IPS-15b (cell line): ENCODE data around the gene GABRQ.
A peak's percentile ranks its signal among the peaks of the same experiment; 100 is the strongest.

Experiments
- H3K27me3 ChIP-seq: one replicate; pipeline ENCODE4 v1.6.1; 2013; ENCODE audit warnings: low read length; ENCODE audit not compliant: control insufficient read depth, insufficient read depth
- H3K36me3 ChIP-seq: one replicate; pipeline ENCODE4 v1.6.1; 2013; ENCODE audit warnings: low read length; ENCODE audit not compliant: control insufficient read depth, insufficient read depth
- H3K4me1 ChIP-seq: one replicate; pipeline ENCODE4 v1.6.1; 2013; ENCODE audit warnings: mild to moderate bottlenecking, low read length; ENCODE audit not compliant: control insufficient read depth, insufficient read depth
- H3K4me3 ChIP-seq: one replicate; pipeline ENCODE4 v1.5.1; 2013; ENCODE audit warnings: low read depth, low read length
- H3K9ac ChIP-seq: one replicate; pipeline ENCODE4 v1.6.1; 2013; ENCODE audit warnings: low read depth, mild to moderate bottlenecking, low read length
- H3K9me3 ChIP-seq: one replicate; pipeline ENCODE4 v1.6.1; 2013; ENCODE audit warnings: mild to moderate bottlenecking, low read length; ENCODE audit not compliant: control insufficient read depth, insufficient read depth

GABRQ gene

GRCh38 chrX:152640034-152640818 is 2.5 kb downstream of the GABRQ start:
- Histone ChIP-seq H3K4me1 (peaks cover 7% of the 10 kb centered on the region), H3K9me3 (peaks cover 5% of the 10 kb centered on the region), H3K4me3 (peak overlapping the region; percentile 16), H3K36me3 (no peaks in the 10 kb centered on the region), H3K27me3 (peaks cover 23% of the 10 kb centered on the region), H3K9ac (no peak overlapping the region)

- Histone ChIP-seq H3K27me3 (peaks cover 23% of the 10 kb centered on the region), H3K4me1 (peaks cover 7% of the 10 kb centered on the region), H3K9ac (no peak overlapping the region), H3K4me3 (peak overlapping the region; percentile 32), H3K36me3 (no peaks in the 10 kb centered on the region), H3K9me3 (peaks cover 5% of the 10 kb centered on the region)
Observed at GRCh38 chrX:152641256-152641875, 3.7 kb downstream of the GABRQ start.

- Histone ChIP-seq H3K4me3 (peak overlapping the region; percentile 32), H3K27me3 (peaks cover 19% of the 10 kb centered on the region), H3K9ac (no peak overlapping the region), H3K4me1 (peaks cover 7% of the 10 kb centered on the region), H3K9me3 (peaks cover 5% of the 10 kb centered on the region), H3K36me3 (no peaks in the 10 kb centered on the region)
Observed at GRCh38 chrX:152641996-152642395, 4.3 kb downstream of the GABRQ start.

- Histone ChIP-seq H3K4me1 (peaks cover 7% of the 10 kb centered on the region), H3K9me3 (peaks cover 5% of the 10 kb centered on the region), H3K4me3 (no peak overlapping the region), H3K9ac (no peak overlapping the region), H3K36me3 (no peaks in the 10 kb centered on the region), H3K27me3 (peaks cover 19% of the 10 kb centered on the region)
Observed at GRCh38 chrX:152642931-152643564, 5.4 kb downstream of the GABRQ start.

GRCh38 chrX:152646961-152647360 is 9.3 kb downstream of the GABRQ start:
- peaks cover 8% of the 10 kb centered on the region for H3K36me3 ChIP-seq
- H3K4me3 ChIP-seq, result no peak overlapping the region
- peaks cover 5% of the 10 kb centered on the region for H3K9me3 ChIP-seq
- H3K9ac ChIP-seq, result no peak overlapping the region
- H3K27me3 ChIP-seq, result no peaks in the 10 kb centered on the region
- H3K4me1 ChIP-seq, result no peaks in the 10 kb centered on the region

- Histone ChIP-seq H3K9me3 (peaks cover 5% of the 10 kb centered on the region), H3K36me3 (peaks cover 13% of the 10 kb centered on the region), H3K9ac (no peak overlapping the region), H3K4me1 (no peaks in the 10 kb centered on the region), H3K4me3 (no peak overlapping the region), H3K27me3 (no peaks in the 10 kb centered on the region)
Observed at GRCh38 chrX:152647978-152648377, 10.3 kb downstream of the GABRQ start.

- Histone ChIP-seq H3K4me1 (no peaks in the 10 kb centered on the region), H3K36me3 (peaks cover 13% of the 10 kb centered on the region), H3K4me3 (no peak overlapping the region), H3K9me3 (no peaks in the 10 kb centered on the region), H3K9ac (no peak overlapping the region), H3K27me3 (no peaks in the 10 kb centered on the region)
Observed at GRCh38 chrX:152652060-152652459, 14.4 kb downstream of the GABRQ start.

GRCh38 chrX:152652467-152652866 is 14.8 kb downstream of the GABRQ start:
- no peaks in the 10 kb centered on the region for H3K27me3 ChIP-seq
- no peak overlapping the region for H3K9ac ChIP-seq
- no peak overlapping the region for H3K4me3 ChIP-seq
- H3K36me3 ChIP-seq, result peaks cover 13% of the 10 kb centered on the region
- no peaks in the 10 kb centered on the region for H3K4me1 ChIP-seq
- no peaks in the 10 kb centered on the region for H3K9me3 ChIP-seq

GRCh38 chrX:152656087-152656486 is 18.4 kb downstream of the GABRQ start:
- Histone ChIP-seq H3K36me3 (peaks cover 5% of the 10 kb centered on the region), H3K9me3 (no peaks in the 10 kb centered on the region), H3K27me3 (no peaks in the 10 kb centered on the region), H3K4me1 (no peaks in the 10 kb centered on the region), H3K9ac (no peak overlapping the region), H3K4me3 (no peak overlapping the region)

- H3K4me3 ChIP-seq, result no peak overlapping the region
- no peaks in the 10 kb centered on the region for H3K9me3 ChIP-seq
- no peak overlapping the region for H3K9ac ChIP-seq
- peaks cover 5% of the 10 kb centered on the region for H3K36me3 ChIP-seq
- no peaks in the 10 kb centered on the region for H3K27me3 ChIP-seq
- no peaks in the 10 kb centered on the region for H3K4me1 ChIP-seq
Observed at GRCh38 chrX:152656890-152657289, 19.2 kb downstream of the GABRQ start.

- Histone ChIP-seq H3K9me3 (no peaks in the 10 kb centered on the region), H3K9ac (no peak overlapping the region), H3K4me1 (no peaks in the 10 kb centered on the region), H3K4me3 (no peak overlapping the region), H3K36me3 (no peaks in the 10 kb centered on the region), H3K27me3 (no peaks in the 10 kb centered on the region)
Observed at GRCh38 chrX:152658302-152658701, 20.6 kb downstream of the GABRQ start.

GRCh38 chrX:152663086-152663485 is 25.4 kb downstream of the GABRQ start:
- no peaks in the 10 kb centered on the region for H3K27me3 ChIP-seq
- H3K36me3 ChIP-seq, result no peaks in the 10 kb centered on the region
- H3K9ac ChIP-seq, result no peak overlapping the region
- no peak overlapping the region for H3K4me3 ChIP-seq
- no peaks in the 10 kb centered on the region for H3K9me3 ChIP-seq
- H3K4me1 ChIP-seq, result no peaks in the 10 kb centered on the region
